ENCODE data around the gene ZNF827.

DNA sequence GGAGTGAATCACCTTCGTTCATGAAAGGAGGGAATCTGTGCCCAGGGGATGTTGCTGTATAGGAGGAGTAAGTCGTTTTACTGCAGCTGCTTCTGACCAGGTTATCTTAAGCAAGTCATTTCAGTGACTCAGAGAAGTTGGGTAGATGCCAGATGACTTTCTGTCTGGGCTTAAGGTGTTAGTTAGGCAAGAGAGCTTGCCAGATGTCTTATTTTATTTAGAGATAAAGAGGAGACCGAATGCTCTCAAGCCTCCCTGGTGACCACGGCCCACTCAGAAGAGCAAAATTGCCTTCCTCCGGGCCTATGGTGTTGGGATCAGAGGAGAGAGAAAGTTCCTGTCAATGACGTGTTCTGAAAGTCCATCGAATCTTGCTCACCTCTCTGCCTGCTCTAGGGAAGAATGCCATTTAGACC, 16.3 kb upstream of the ZNF827 start:
- TF ChIP-seq, protein P1, sequence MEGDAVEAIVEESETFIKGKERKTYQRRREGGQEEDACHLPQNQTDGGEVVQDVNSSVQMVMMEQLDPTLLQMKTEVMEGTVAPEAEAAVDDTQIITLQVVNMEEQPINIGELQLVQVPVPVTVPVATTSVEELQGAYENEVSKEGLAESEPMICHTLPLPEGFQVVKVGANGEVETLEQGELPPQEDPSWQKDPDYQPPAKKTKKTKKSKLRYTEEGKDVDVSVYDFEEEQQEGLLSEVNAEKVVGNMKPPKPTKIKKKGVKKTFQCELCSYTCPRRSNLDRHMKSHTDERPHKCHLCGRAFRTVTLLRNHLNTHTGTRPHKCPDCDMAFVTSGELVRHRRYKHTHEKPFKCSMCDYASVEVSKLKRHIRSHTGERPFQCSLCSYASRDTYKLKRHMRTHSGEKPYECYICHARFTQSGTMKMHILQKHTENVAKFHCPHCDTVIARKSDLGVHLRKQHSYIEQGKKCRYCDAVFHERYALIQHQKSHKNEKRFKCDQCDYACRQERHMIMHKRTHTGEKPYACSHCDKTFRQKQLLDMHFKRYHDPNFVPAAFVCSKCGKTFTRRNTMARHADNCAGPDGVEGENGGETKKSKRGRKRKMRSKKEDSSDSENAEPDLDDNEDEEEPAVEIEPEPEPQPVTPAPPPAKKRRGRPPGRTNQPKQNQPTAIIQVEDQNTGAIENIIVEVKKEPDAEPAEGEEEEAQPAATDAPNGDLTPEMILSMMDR (IDR thresholded peaks at IDR 0.05; ENCODE audit: insufficient read depth, low read length, poor library complexity, severe bottlenecking): no peak
- no peak for TF ChIP-seq EZH2phosphoT487 (conservative IDR thresholded peaks at IDR 0.05; ENCODE audit: low read length)
